HG02610 (cell line): Measurements from ENCODE around the gene E4F1.
A peak's percentile ranks its signal among the peaks of the same experiment; 100 is the strongest.

Experiments
- ATAC-seq: cut with Tn5 transposase; IDR thresholded peaks from one replicate; pipeline ENCODE4 v1.9.1; 2021; ENCODE audit warnings: mild to moderate bottlenecking, moderate library complexity; ENCODE audit not compliant: unreplicated experiment

Gene E4F1

GRCh38 chr16:2223221-2223941 lies at the start of gene E4F1:
TSS of gene E4F1 (plus strand) at chr16:2223591. CDS start at chr16:2223614, 23 bp downstream.
- peak; percentile 95 for ATAC-seq

- no peak for ATAC-seq
Observed at GRCh38 chr16:2173916-2174315, 49.5 kb upstream of the E4F1 start.

GRCh38 chr16:2174396-2175131 lies 48.8 kb upstream of the E4F1 start:
- ATAC-seq: no peak

GRCh38 chr16:2175454-2175853 lies 47.9 kb upstream of the E4F1 start:
- no peak for ATAC-seq

- no peak for ATAC-seq
Observed at GRCh38 chr16:2176047-2176446, 47.3 kb upstream of the E4F1 start.

- ATAC-seq: no peak
Observed at GRCh38 chr16:2177101-2177500, 46.3 kb upstream of the E4F1 start.

GRCh38 chr16:2177561-2177960 lies 45.8 kb upstream of the E4F1 start:
- no peak for ATAC-seq

GRCh38 chr16:2178321-2179106 lies 44.9 kb upstream of the E4F1 start:
- no peak for ATAC-seq

- no peak for ATAC-seq
Observed at GRCh38 chr16:2179107-2179501, 44.3 kb upstream of the E4F1 start.

- ATAC-seq: no peak
Observed at GRCh38 chr16:2179576-2179975, 43.8 kb upstream of the E4F1 start.

- ATAC-seq: no peak
Observed at GRCh38 chr16:2180461-2180860, 42.9 kb upstream of the E4F1 start.

- no peak for ATAC-seq
Observed at GRCh38 chr16:2180962-2181923, 42.1 kb upstream of the E4F1 start.

- no peak for ATAC-seq
Observed at GRCh38 chr16:2181952-2182351, 41.4 kb upstream of the E4F1 start.

- ATAC-seq: no peak
Observed at GRCh38 chr16:2183671-2184070, 39.7 kb upstream of the E4F1 start.

GRCh38 chr16:2184346-2184745 lies 39.0 kb upstream of the E4F1 start:
- ATAC-seq: no peak

- no peak for ATAC-seq
Observed at GRCh38 chr16:2184962-2185361, 38.4 kb upstream of the E4F1 start.

GRCh38 chr16:2186064-2186463 lies 37.3 kb upstream of the E4F1 start:
- no peak for ATAC-seq

GRCh38 chr16:2186505-2186904 lies 36.9 kb upstream of the E4F1 start:
- ATAC-seq: no peak

- no peak for ATAC-seq
Observed at GRCh38 chr16:2187212-2187611, 36.2 kb upstream of the E4F1 start.

GRCh38 chr16:2188395-2188794 lies 35.0 kb upstream of the E4F1 start:
- no peak for ATAC-seq
